AG04450 (cell line): ENCODE data around the gene HMCES. TPM values are rescaled to one million over a fixed set of nuclear protein-coding genes. Genes with fewer than 3 reads are reported as not detected.

ENCODE experiments used
- CTCF ChIA-PET: fragments of 300-600, 350-600 bp; formaldehyde crosslinking; extraction: SDS; loops from one replicate; lab custom pipeline; 2022; ENCODE audit warnings: antibody characterized with exemption, inconsistent platforms; lab: Charles Lee
- POLR2A ChIA-PET: fragments of 350-600 bp; formaldehyde crosslinking; extraction: SDS; loops from one replicate; lab custom pipeline; 2021; ENCODE audit warnings: antibody characterized with exemption, inconsistent platforms; lab: Yijun Ruan, JAX
- DNase-seq: peaks from one replicate; pipeline ENCODE4 v3.0.0-alpha.2; 2011; ENCODE audit warnings: low read depth, low spot score
- H3K27ac ChIP-seq: one replicate; pipeline ENCODE4 v1.5.1; 2012; ENCODE audit warnings: low read depth, low read length, control low read depth
- H3K27me3 ChIP-seq: one replicate; pipeline ENCODE4 v1.6.0; 2012; ENCODE audit warnings: low read length; ENCODE audit not compliant: control insufficient read depth, insufficient read depth
- H3K4me3 ChIP-seq: 2 replicates; pipeline ENCODE4 v1.5.1; 2011; ENCODE audit warnings: mild to moderate bottlenecking, low read depth, low read length, control low read depth
- H3K9me3 ChIP-seq: 2 replicates; pipeline ENCODE4 v1.5.1; 2012; ENCODE audit warnings: low read length; ENCODE audit not compliant: control insufficient read depth, insufficient read depth
- polyA plus RNA-seq: library from polyadenylated mRNA; depleted of rRNA; stranded (reverse); fragments of >200 nt; gene quantifications from 2 replicates; pipeline ENCODE4 v1.2.3, GENCODE V29; 2011
- TF ChIP-seq, protein P1 (sequence below): IDR thresholded peaks from 2 replicates; pipeline ENCODE4 v1.5.1; 2011; ENCODE audit warnings: low read depth, low read length, control low read depth, inconsistent platforms

HMCES gene
- polyA plus RNA-seq, 1 experiment = 19.9 TPM

DNA sequence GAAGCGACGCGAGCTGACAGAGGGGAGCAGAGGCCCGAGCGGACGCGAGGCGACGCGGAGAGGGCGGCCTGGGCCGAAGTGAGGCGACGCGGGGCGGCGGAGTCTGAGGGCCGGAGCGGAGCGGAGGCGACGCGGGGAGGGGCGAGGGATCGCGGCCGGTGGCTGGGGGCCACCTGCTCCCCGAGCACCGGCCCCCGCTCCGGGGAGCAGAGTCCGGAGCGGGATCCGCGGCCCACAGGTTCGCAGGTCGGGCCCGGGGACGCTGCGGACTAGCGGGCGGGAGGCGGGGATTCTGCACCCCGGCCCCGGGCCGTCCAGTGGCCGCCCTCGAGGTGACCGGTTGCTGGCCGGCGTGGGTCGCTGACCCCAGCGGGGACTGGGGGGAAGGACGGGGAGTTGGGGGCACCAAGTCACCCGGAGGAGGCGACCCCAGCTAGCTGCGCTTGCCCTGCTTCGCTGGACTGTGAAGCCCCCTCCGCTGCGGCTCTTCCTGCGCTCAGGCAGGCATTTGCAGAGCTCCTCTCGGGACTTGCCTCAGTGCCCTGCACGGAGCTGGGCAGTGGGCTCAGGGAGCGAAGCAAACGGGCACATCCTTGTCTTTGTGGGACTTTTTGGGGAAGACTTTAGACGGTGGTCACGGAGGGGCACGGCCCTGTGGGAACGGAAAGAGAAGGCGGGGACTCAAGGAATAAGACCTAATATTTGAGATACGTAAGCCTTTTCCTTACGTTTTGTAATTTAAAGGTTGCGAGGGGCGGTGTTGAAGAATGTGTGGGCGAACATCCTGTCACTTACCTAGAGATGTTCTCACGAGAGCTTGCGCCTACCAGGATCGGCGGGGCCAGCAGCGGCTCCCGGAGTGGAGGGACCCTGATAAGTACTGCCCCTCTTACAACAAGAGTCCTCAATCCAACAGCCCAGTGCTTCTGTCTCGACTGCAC lies 566 bp downstream of the HMCES start:
- ChIA-PET CTCF (interaction anchor here (0.6 to 2.0 kb wide), 3 partner anchors 37 to 310 kb away, joined by 4 to 6 read pairs (median 4); a partner anchor contains a TSS), POLR2A (interaction anchor here (1.1 to 4.3 kb wide), 4 partner anchors 10 to 95 kb away, joined by 3 to 39 read pairs (median 4); partner anchors contain the start of gene CNBP)
- Histone ChIP-seq H3K9me3 (no peaks in the 10 kb centered on the region; the same call in 1 of the 2 replicates), H3K27ac (peak overlapping the region; percentile 58), H3K4me3 (peak overlapping the region; percentile 78), H3K27me3 (no peaks in the 10 kb centered on the region)
- no peak for DNase-seq
- TF ChIP-seq, protein P1, sequence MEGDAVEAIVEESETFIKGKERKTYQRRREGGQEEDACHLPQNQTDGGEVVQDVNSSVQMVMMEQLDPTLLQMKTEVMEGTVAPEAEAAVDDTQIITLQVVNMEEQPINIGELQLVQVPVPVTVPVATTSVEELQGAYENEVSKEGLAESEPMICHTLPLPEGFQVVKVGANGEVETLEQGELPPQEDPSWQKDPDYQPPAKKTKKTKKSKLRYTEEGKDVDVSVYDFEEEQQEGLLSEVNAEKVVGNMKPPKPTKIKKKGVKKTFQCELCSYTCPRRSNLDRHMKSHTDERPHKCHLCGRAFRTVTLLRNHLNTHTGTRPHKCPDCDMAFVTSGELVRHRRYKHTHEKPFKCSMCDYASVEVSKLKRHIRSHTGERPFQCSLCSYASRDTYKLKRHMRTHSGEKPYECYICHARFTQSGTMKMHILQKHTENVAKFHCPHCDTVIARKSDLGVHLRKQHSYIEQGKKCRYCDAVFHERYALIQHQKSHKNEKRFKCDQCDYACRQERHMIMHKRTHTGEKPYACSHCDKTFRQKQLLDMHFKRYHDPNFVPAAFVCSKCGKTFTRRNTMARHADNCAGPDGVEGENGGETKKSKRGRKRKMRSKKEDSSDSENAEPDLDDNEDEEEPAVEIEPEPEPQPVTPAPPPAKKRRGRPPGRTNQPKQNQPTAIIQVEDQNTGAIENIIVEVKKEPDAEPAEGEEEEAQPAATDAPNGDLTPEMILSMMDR = no peak

DNA sequence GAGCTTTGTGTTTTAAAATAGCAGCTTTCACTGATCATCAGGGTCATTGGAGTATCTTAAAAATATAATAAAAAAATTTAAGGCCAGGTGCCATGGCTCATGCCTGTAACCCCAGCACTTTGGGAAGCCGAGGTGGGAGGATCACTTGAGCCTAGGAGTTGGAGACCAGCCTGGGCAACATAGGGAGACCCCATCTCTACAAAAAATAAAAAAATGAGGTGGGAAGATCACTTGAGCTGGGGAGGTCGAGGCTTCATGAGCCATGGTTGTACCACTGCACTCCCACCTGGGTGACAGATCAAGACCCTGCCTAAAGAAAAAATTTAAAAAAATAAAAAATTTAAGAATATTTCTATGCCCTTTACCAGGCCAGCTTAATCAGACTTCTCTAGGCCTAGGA lies 1.5 kb downstream of the HMCES start:
- no peak overlapping the region for H3K27ac ChIP-seq
- POLR2A ChIA-PET = interaction anchor here (1.3 to 4.3 kb wide), 3 partner anchors 9 to 96 kb away, joined by 3 to 39 read pairs (median 4); partner anchors contain the start of gene CNBP
- TF ChIP-seq, protein P1 = no peak

DNA sequence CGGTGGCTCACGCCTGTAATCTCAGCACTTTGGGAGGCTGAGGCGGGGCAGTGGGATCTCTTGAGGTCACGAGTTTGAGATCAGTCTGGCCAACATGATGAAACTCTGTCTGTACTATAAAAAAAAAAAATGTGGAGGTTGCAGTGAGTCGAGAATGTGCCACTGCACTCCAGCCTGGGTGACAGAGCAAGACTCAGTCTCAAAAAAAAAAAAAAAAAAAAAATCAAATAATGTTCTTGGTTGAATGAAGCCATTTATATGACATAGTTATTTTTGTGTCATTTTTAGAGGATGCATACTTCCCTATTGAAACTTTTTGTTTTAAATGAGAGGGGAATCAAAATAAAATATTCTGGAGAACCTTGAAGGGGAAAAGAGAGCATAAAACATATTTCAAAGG lies 3.1 kb downstream of the HMCES start:
- Histone ChIP-seq H3K4me3 (no peak overlapping the region), H3K27me3 (no peaks in the 10 kb centered on the region), H3K9me3 (no peaks in the 10 kb centered on the region; the same call in 1 of the 2 replicates), H3K27ac (no peak overlapping the region)
- ChIA-PET CTCF (no interaction called here), POLR2A (no interaction called here)
- TF ChIP-seq, protein P1 = no peak
- DNase-seq = no peak

More for the DNA sequence above, 1.5 kb downstream of the HMCES start:
- CTCF ChIA-PET = interaction anchor here (0.6 to 1.0 kb wide), 2 partner anchors 310 to 311 kb away, joined by 4 to 6 read pairs; no protein-coding TSS in a partner anchor
- Histone ChIP-seq H3K9me3 (no peaks in the 10 kb centered on the region; the same call in 1 of the 2 replicates), H3K4me3 (no peak overlapping the region), H3K27me3 (no peaks in the 10 kb centered on the region)
- DNase-seq = no peak

DNA sequence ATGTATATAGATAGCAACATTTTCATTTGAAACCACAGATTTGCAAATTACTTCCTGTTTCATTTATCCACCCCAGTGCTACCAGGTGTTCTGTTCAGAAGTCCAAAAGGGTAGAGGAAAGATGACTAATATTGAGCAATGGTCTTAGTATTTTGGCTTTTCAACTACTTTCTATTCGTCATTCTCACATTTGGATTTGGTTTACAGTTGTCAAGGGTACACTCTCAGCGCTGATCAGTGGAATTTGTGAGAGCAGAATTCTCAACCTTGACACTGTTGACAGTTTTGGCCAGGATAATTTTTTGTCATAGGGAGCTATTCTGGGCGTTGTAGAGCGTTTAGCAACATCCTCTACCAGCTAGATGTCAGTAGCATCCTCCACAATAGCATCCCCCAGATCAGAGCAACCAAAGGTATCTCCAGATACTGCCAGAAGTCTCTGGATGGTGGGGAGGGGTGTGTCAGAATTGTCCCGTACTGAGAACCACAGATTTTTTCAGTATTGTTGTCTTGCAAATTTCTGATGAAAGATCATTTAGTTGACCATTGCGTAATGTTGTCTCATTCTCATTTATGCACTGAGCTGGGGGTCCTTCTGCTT lies 4.2 kb downstream of the HMCES start:
- no peak for DNase-seq
- H3K27ac ChIP-seq = no peak overlapping the region
- H3K27me3 ChIP-seq = no peaks in the 10 kb centered on the region
- no peak overlapping the region for H3K4me3 ChIP-seq
- H3K9me3 ChIP-seq = no peaks in the 10 kb centered on the region; the same call in 1 of the 2 replicates
- CTCF ChIA-PET = no interaction called here
- TF ChIP-seq, protein P1 = no peak
- POLR2A ChIA-PET = interaction anchor here (0.5 to 0.8 kb wide), 5 partner anchors 8 to 114 kb away, joined by 4 to 9 read pairs (median 5); no protein-coding TSS in a partner anchor
